COLO668 (cell line): ENCODE measurements around the gene MED12L.
A peak's percentile ranks its signal among the peaks of the same experiment; 100 is the strongest.

Experiments used
- DNase-seq: peaks from one replicate; lab custom pipeline; 2025; ENCODE audit not compliant: unreplicated experiment; lab: John Stamatoyannopoulos, UW

The MED12L gene

DNA sequence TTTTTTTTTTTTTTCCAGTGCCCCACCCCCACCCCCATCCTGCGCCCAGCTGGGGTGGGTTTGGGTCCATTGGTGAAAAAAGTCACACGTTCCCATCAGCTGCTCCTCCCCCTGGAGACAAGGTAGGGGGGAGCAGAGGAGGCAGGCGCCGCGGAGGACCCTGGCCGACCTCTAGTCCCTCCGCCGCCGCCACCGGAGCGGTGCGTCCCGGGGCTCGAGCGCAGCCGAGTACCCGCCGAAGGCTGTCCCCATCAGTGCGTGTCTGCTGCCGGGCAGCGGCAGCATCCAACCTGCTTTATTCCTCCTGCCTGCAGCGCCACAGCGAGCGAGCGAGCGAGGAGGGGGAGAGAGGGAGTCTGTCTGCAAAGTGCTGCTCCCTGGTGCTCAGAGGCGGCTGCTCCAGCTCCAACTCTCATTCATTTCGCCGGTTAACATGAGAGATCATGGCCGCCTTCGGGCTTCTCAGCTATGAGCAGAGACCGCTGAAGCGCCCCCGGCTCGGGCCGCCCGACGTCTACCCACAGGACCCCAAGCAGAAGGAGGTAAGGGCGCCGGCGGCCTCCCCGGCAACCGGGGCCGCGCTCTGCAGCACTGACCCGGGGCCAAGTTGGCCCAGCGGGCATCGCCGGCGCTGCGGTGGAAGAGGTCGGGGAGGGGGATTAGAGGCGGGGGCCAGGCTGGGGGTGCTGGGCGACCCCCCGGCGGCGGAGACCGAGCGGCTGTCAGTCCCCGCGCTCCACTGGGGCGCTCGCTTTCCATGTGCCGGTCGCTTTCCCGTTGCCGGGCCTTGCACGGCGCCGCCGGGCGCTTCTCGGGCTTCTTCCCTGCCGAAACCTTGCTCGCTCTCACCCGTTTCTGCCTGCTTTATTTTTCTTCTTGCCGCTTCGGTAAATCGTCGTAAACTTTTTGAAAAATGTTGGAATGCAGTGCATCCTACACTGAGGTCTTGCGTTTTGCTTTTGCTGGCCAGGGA is 1.3 kb downstream of the MED12L start:
- DNase-seq = peak; percentile 76

DNA sequence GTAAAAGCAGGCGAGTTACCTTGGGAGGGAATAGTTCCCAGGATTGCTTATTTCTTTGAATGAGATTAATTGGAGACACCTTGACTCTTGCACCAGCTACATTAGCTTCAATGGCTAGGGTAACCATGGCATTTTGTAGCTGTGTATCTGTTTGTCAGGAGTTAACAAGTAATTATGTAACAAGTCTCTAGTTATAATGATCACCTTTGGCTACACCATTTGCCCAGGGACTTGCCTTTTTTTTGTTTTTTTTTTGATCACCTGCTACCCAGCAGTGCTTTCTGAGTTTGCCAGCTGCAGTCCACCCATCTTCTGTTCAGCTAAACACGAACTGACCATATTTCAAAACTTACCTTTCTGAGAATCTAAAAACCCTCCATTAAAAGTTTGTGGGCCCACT is 2.2 kb downstream of the MED12L start:
- no peak for DNase-seq

DNA sequence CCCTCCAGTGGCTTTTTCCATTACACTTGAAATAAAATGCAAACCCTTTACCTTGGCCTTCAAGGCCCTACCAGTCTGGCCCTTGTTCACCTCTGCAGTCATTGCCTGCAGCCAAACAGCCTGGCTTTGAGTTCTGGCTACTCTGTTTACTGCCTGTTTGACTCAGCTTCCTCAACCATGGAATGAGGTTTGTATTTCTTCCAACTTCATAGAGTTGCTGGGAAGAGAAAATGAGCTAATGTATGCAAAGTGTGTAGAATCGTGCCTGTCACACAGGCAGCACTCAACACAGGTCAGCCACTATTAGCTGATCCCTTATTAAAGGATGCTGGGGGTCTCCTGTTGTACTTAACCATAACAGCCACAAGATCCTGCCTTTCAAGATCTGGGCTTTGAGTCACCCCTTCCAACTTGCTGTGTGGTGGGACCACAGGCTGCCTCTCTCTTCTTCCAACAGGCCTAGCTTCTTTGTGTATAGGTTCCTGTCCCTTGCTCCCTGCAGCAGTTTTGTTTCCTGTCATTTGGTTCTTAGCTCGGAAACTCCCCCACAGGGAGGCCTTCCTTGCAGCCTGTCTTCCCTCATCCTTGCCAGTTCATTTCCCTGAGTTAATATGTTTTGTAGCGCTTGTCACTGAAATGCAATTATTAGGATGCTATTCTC is 6.4 kb downstream of the MED12L start:
- no peak for DNase-seq

DNA sequence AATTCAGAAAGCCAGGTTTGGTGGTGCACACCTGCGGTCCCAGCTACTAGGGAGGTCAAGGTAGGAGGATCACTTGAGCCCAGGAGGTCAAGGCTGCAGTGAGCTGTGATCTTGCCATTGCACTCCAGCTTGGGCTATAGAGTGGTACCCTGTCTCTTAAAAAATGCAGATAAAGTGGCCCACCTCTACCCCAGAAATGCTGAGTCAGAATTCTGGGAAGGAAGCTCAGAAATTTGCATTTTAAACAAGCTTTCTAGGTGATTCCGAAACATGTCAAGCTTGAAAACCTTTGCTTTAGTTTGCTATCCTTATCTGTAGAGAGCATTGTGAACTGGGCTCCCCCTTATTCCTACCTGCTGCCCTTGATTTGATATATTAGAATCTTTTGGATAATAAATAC is 7.7 kb downstream of the MED12L start:
- no peak for DNase-seq

DNA sequence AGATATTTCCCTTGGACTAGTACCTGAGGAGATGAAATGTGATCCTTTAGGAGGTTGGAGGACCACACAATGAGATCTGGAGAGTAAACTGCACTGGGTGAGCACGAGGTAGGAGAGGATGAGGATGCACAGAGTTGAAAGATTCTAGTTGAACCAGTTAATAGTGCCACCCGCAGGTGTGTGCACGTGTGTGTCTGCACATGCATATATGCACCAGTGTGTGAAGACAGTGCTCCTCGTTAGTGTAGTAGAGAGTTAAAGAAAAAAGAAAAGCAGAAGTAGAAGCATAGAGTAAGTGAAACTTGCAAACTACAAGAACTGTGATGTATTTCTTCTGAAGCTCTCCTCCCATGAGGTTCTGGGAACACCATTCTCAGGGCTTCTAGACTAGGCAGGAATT is 8.4 kb downstream of the MED12L start:
- DNase-seq = no peak

DNA sequence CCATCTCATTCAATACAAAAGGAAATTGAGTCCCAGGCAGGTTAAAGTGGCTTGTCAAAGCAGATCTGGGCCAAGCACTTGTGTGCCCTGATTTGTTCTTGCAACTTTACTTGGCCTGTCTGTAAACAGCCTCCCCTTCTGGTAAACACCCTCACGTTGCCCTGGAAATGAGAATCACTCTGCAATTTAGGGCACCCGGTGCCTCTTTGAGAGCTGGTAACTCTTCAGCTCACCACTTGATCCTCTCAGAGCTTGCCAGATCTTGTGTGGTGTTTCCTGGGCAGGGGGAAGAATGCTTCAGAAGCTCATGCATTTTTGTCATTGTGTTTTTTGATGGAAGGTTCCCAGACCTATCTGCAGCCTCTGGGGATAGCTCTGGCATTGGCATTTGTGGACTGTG is 11.3 kb downstream of the MED12L start:
- DNase-seq = no peak

DNA sequence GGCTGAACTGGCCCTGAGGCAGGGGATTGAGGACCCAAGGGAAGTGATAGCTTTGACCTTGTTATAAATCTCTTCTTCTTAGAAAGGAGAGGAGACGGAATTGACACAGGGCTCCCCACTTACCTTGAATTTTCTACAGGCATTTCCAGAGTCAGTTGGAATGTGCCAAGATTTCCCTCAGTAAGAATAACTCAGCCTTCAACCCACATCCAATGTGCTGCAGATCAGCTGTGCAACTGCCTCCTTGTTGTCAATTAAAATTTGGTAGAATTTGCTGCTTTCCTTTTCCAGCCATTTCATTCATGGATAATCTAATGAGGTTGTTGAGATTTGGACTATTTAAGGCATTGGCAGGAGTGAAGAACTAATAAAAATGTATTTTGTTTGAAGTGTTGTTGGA is 14.6 kb downstream of the MED12L start:
- DNase-seq = no peak

DNA sequence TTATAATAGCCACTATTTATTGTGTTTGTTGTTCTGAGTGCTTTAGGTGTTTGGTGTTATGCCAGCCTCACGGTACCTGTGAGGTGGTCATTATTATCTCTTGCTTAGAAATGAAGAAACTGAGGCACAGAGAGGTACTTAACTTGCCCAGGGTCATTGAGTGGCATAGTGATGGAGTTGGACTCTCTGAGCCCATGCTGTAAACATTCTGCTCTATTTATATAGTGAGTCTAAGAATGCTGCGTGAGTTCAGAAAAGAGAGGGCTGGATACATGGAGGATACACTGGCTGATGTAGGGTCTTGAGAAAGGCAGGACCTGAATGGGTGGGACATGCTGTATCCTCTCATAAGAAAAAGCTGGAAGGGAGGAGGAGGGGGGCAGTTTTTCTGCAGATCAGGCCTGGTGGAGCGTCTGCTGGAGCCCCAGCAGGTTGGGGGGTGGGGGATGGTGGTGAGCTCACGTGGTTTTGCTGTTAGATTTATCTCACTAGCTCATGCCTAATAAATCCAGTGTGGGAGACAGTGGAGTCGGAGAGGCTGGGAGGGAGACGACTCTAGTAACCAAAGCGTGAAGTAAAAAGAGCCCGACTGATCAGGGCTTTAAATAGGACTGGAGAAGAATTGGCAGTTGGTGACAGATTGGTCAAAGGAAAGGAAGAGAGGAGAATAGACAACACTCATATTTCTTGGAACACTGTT is 16.0 kb downstream of the MED12L start:
- DNase-seq = no peak

DNA sequence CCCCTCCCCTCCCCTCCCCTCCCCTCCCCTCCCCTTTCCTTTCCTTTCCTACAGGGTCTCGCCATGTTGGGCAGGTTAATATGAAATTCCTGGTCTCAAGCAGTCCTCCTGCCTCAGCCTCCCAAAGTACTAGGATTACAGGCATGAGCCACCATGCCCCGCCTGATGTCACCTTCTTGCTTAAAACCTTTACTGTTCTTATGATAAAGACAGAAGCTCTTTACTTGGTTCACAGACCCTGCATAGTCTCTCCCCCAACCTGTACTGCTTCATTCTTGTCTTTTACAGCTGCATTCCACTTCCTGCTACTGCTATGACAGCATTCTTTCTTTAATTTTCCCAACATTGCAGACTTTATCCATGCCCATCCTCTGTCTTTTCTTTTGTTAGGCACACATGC is 20.8 kb downstream of the MED12L start:
- no peak for DNase-seq

DNA sequence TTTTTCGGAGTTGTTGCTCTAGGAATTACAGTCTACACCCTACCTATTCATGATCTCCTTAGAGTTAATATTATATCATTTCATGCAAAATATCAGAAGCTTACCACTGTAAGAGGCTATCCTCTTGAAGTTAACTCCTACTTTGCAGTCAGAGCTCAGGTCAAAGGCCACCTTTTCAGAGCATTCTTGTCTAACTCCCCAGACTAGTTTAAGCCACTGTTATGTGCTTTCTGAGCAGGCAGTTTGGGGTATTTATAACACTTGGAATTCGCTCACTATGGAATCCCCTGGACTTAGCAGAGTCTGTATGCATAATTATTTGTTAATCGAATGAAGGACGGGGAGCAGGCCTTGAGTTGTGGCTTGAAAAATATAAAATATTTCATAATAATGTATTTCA is 21.7 kb downstream of the MED12L start:
- no peak for DNase-seq

DNA sequence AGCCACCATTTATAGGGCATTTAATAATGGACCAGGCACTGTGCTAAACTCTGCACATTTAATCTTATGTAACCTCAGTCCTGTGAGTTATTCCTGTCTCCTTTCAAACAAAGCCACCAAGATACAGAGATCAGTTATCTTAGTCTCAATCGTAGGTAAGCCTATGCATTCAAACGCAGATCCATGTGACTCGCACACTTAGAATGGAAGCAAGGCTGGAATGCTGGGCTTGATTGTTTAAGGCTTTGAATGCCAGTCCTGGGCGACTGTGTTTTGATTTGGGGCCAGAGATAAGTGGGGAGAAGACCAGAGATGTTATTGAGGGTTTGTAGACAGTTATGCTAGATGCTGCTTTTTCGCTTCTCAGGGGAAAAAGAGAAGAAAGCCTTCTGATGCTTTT is 22.2 kb downstream of the MED12L start:
- DNase-seq = no peak

DNA sequence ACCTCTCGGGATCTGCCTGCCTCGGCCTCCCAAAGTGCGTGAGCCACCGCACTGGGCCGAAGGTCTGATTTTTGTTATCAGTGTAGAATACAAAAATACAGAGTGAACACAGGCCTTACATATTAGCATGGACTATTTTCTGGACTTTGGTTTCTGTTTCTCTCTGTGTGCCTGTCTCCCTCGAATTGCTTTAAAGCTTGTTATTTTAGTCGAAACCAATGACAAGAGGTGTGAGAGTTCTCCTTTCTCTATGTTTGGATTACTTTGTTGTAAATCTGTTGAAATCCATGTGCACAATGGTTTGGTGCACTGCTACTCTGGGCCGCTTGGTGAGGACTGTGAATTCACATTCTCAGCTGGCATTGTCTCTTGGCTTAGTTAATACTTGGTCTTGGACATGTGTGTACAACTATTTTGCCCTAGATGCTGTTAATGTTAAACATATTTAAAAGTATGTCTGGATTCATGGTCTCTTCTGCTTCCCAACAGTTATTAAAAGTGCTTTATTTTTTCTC is 23.9 kb downstream of the MED12L start:
- no peak for DNase-seq

DNA sequence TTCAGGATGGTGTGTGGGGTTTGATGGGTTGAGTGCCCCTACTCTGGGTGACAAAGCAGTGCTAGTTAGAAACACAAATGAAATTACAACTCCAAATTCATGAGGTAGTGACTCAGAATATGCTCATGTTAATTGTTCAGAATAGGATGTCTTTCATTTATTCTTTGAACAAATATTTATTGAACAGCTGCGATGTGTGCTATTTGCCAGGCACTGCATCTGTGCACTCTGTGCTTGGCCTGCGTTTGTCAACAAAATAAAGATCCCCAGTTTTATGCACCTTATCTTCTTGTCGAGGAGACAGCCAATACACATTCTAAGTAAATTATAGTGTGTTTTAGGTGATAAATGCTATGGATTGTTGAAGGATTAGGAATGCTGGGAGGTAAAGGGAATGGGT is 27.3 kb downstream of the MED12L start:
- DNase-seq = peak; percentile 7

DNA sequence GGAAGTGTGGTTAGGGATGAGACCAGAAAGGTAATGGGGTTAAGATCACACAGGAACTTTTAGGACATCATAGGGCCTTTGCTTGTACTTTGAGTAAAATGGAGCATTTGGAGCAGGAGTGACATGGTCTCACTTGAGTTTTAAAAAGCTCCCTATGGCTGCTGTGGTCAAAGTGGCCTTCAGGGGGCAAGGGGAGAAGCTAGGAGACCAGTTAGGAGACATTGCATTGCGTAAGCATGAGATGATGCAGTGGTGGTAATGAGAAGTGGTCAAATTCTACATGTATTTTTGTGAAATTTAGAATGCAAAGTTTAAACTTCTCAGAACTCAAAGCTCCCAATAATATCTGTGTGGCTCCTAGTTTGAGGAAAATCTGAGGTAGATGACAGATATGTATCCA is 27.9 kb downstream of the MED12L start:
- no peak for DNase-seq

DNA sequence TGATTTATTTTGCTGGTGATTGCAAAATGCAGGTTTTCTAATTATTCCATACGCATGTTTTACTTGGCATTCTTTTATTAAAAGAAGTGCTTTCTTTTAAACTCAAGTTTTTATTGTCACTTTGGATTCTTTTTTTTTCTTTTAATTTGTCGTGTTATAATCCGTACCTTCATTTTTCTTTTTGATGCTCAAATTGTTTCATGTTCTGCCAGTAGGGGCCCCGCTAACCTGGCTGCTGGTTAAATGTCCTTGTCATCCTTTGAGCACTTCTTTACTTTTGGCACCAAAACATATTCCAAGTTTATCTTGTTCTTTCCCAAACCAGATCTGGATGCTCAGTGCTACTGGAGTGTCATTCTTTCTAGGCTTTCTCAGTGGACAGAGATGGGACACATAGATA is 31.6 kb downstream of the MED12L start:
- no peak for DNase-seq

DNA sequence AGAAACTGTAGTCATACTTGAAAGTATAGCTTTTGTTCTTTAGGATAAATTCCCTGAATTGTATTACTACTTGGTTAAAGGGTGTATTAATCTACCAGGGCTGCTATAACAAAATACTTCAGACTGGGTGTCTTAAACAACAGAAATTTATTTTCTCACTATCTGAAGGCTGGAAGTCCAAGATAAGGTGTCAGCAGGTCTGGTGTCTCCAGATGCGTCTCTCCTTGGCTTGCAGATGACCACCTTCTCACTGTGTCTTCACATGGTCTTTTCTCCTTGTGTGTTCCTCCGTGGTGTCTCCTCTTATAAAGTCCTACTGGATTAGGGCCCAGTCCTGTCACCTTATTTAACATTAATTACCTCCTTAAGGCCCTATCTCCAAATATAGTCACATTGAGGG is 33.7 kb downstream of the MED12L start:
- DNase-seq = no peak

DNA sequence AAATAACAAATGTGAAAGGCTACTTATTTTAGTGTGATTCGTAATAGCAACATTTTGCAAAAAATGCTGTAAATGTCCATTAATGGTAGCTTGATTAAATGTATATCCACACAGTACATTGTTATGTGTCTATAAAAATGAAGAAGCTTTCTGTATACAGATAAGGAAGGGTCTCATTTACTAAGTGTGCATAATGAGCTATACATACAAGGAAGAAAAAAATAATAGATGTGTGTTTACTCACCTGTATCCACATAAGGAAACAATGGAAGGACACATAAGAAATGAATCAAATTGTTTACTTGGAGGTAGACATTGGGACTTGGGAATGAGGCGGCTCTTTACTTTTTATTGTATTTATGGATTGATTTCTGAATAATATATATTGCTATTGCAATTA is 34.9 kb downstream of the MED12L start:
- DNase-seq = no peak

DNA sequence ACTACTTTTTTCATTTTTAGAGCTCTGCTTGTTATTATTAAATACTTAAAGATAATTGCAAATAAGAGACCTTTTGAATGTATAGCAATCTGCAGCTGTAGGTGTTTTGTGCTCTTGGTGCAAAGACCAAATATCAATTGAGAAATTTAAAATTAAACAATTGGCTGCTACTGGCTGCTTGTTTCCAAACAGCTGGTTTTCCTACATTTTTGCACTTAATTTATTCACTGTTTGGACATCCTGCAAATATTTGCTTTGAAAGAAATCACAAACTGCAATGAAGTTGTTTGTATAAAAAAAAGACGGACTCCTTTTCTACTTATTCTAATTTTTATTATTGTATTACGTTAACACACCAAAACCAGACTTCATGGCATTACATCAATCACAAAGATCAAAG is 35.6 kb downstream of the MED12L start:
- no peak for DNase-seq

DNA sequence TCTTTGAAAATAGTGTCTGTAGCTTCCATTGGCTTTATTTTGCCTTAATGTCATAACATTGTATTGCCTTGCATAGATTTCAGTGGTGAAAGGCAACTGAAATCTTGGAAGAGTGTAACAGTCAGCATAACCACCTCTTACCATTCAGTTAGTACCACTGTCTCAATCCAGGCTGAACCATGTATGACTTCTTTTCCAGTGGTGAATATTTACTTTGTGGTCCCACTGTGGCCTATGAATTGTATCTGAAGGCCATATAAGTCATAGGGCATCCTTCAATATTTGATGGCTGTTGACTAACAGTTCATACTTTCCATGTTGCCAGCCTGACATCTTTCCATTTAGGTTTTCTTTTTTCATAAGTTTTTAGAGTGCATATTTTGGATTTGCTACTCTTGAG is 38.4 kb downstream of the MED12L start:
- DNase-seq = no peak

DNA sequence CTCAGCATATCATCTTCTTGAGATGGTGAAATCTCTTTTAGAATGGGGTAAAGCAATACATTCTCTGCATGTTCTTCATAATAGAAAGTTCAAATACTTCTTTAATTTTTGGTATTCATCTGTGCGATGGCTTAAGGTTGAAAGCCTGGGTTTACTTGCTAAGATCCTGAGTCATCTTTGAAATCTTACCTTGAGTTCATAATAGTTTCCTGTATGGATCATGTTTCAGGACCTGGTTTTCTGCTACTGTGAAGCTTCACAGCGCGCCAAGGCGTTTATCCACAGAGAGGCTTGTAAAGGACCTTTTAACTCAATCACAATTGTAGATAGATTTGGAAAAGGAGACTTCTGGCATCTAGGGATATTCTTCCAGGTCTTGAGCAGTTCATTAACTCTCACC is 39.0 kb downstream of the MED12L start:
- DNase-seq = no peak

DNA sequence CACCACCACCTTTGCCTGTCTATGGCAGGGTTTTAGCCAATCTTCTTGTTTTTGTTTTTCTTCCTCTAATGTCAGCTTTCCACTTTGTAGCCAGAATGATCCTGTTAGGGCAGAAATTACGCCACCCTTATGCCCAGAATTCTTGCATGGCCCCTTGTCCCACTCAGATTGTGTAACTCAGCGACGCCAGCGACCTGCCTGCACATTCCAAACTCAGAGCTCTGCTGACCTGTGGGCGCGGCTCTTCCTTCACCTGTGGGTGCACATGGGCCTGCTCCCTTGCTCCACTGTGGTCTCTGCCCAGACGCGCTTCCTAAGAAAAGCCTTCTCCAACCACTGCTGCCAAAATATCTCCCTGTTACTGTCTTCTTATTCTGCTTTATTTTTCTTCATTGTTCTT is 45.0 kb downstream of the MED12L start:
- no peak for DNase-seq

DNA sequence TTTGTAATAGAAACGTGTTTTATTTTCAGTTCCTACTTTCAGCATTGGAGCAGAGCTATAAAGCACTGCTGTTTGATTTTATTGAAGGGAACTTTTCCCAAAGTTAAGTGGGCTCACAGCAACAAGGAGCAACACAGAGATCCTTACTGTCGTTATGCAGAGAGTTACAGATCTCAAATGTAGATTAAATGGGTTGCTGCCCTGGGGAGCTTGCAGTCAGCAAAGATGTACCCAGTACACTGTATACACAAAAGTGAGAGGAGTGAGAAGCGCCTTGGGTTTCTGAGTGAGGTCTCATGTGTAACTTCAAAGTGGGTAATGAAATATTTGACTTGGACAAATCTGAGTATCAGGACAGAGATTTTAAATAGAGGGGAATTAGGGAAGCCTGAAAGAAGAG is 47.7 kb downstream of the MED12L start:
- no peak for DNase-seq
